Activated CD4-positive, alpha-beta T cell treated with anti-CD3 and anti-CD28 coated beads for 24 hours (primary cell): ENCODE measurements around the gene SHMT1.
"Not testable (repeated sequence)": the region's sequence is repeated elsewhere in the genome, so short reads cannot be mapped to it uniquely, and the experiment has no call there.

Source experiments
- DNase-seq, 2 donors: peaks; one replicate each; pipeline ENCODE4 v3.0.0-alpha.2; 2020; ENCODE audit warnings: low read depth in 2 of 2

Gene SHMT1

GRCh38 chr17:18378205-18378505 is 14.8 kb upstream of the SHMT1 start:
- DNase-seq, result no peak

GRCh38 chr17:18377437-18378204 is 14.3 kb upstream of the SHMT1 start, which contains the start of gene EVPLL:
TSS of gene EVPLL (plus strand) at chr17:18377778. CDS start at chr17:18380938, 3,160 bp downstream.
- no peak for DNase-seq

- DNase-seq, result no peak
Observed at GRCh38 chr17:18374216-18374615, 10.9 kb upstream of the SHMT1 start.

- not testable (repeated sequence) for DNase-seq
Observed at GRCh38 chr17:18373181-18373580, 9.8 kb upstream of the SHMT1 start.

GRCh38 chr17:18371455-18371854 is 8.1 kb upstream of the SHMT1 start:
- DNase-seq, result no peak

GRCh38 chr17:18370761-18371160 is 7.4 kb upstream of the SHMT1 start:
- DNase-seq, result no peak

- DNase-seq, result no peak
Observed at GRCh38 chr17:18368946-18369345, 5.6 kb upstream of the SHMT1 start.

GRCh38 chr17:18364166-18364565 is 816 bp upstream of the SHMT1 start:
- DNase-seq, result no peak

- no peak for DNase-seq
Observed at GRCh38 chr17:18362698-18363100, 651 bp downstream of the SHMT1 start.

- no peak for DNase-seq
Observed at GRCh38 chr17:18361837-18362697, 1.3 kb downstream of the SHMT1 start.

GRCh38 chr17:18360518-18360917 is 2.8 kb downstream of the SHMT1 start:
- DNase-seq, result no peak

GRCh38 chr17:18356624-18357023 is 6.7 kb downstream of the SHMT1 start:
- DNase-seq, result no peak

- no peak for DNase-seq
Observed at GRCh38 chr17:18353541-18353940, 9.8 kb downstream of the SHMT1 start.

- DNase-seq, result no peak
Observed at GRCh38 chr17:18344021-18344420, 19.3 kb downstream of the SHMT1 start.

GRCh38 chr17:18339933-18340332 is 23.4 kb downstream of the SHMT1 start:
- DNase-seq, result no peak

- DNase-seq, result not testable (repeated sequence)
Observed at GRCh38 chr17:18338158-18338557, 25.2 kb downstream of the SHMT1 start.

- no peak for DNase-seq
Observed at GRCh38 chr17:18332909-18333489, 30.4 kb downstream of the SHMT1 start.

- no peak for DNase-seq
Observed at GRCh38 chr17:18331879-18332278, 31.5 kb downstream of the SHMT1 start.

- DNase-seq, result no peak
Observed at GRCh38 chr17:18328643-18329204, 34.6 kb downstream of the SHMT1 start.

- no peak for DNase-seq
Observed at GRCh38 chr17:18327556-18327955, 35.8 kb downstream of the SHMT1 start.

- DNase-seq, result no peak
Observed at GRCh38 chr17:18327093-18327492, 36.3 kb downstream of the SHMT1 start.

- DNase-seq, result no peak
Observed at GRCh38 chr17:18326572-18326971, 36.8 kb downstream of the SHMT1 start.
